GM19328 (cell line): ENCODE data around the gene ERC1.

Experiments used
- ATAC-seq: cut with Tn5 transposase; IDR thresholded peaks from one replicate; pipeline ENCODE4 v1.9.1; 2021; ENCODE audit warnings: mild to moderate bottlenecking, moderate library complexity; ENCODE audit not compliant: unreplicated experiment

ERC1 gene

GRCh38 chr12:1373901-1374735 lies 383.1 kb downstream of the ERC1 start:
- no peak for ATAC-seq

GRCh38 chr12:1375323-1375722 lies 384.3 kb downstream of the ERC1 start:
- no peak for ATAC-seq

- ATAC-seq = no peak
Observed at GRCh38 chr12:1377117-1377516, 386.1 kb downstream of the ERC1 start.

GRCh38 chr12:1377681-1378080 lies 386.7 kb downstream of the ERC1 start:
- no peak for ATAC-seq

- ATAC-seq = no peak
Observed at GRCh38 chr12:1380171-1380851, 389.3 kb downstream of the ERC1 start.

GRCh38 chr12:1382151-1382550 lies 391.1 kb downstream of the ERC1 start:
- no peak for ATAC-seq

GRCh38 chr12:1382826-1383225 lies 391.8 kb downstream of the ERC1 start:
- no peak for ATAC-seq

GRCh38 chr12:1383758-1384157 lies 392.7 kb downstream of the ERC1 start:
- ATAC-seq = no peak

GRCh38 chr12:1384910-1385309 lies 393.9 kb downstream of the ERC1 start:
- no peak for ATAC-seq

- no peak for ATAC-seq
Observed at GRCh38 chr12:1391722-1392121, 400.7 kb downstream of the ERC1 start.

- no peak for ATAC-seq
Observed at GRCh38 chr12:1395421-1395955, 404.5 kb downstream of the ERC1 start.

- no peak for ATAC-seq
Observed at GRCh38 chr12:1398673-1399072, 407.6 kb downstream of the ERC1 start.

- no peak for ATAC-seq
Observed at GRCh38 chr12:1401891-1402290, 410.9 kb downstream of the ERC1 start.

- ATAC-seq = no peak
Observed at GRCh38 chr12:1403417-1403816, 412.4 kb downstream of the ERC1 start.

GRCh38 chr12:1405619-1406018 lies 414.6 kb downstream of the ERC1 start:
- no peak for ATAC-seq

- no peak for ATAC-seq
Observed at GRCh38 chr12:1410794-1411193, 419.8 kb downstream of the ERC1 start.

GRCh38 chr12:1413930-1414329 lies 422.9 kb downstream of the ERC1 start:
- no peak for ATAC-seq

GRCh38 chr12:1418144-1418543 lies 427.1 kb downstream of the ERC1 start:
- no peak for ATAC-seq

GRCh38 chr12:1419849-1420371 lies 428.9 kb downstream of the ERC1 start:
- no peak for ATAC-seq

GRCh38 chr12:1421091-1421846 lies 430.2 kb downstream of the ERC1 start:
- no peak for ATAC-seq
